Measurements from ENCODE around the gene XG.
"Not testable (repeated sequence)": the region's sequence is repeated elsewhere in the genome, so short reads cannot be mapped to it uniquely, and the experiment has no call there.

The XG gene

GRCh38 chrX:2719774-2720447, 31.9 kb upstream of the XG start:
- no peak overlapping the region for H3K18ac ChIP-seq (ENCODE audit: low read length)
- no peak overlapping the region for H4K5ac ChIP-seq (ENCODE audit: low read length)
- no peaks in the 10 kb centered on the region for H3K79me1 ChIP-seq (ENCODE audit: low read length)
- H3K23ac ChIP-seq (ENCODE audit: low read length) = no peak overlapping the region
- H2BK5ac ChIP-seq (ENCODE audit: low read length) = no peak overlapping the region
- H3K4me1 ChIP-seq (ENCODE audit: control insufficient read depth, low read depth, low read length) = peaks cover under 1% of the 10 kb centered on the region
- H2BK120ac ChIP-seq (ENCODE audit: low read depth, low read length) = no peak overlapping the region
- H3K27ac ChIP-seq (ENCODE audit: low read depth, low read length) = no peak overlapping the region
- H3K4me3 ChIP-seq (ENCODE audit: low read length) = no peak overlapping the region
- no peaks in the 10 kb centered on the region for H3K27me3 ChIP-seq (ENCODE audit: insufficient read depth, low read length, poor library complexity)
- H3K36me3 ChIP-seq (ENCODE audit: control insufficient read depth, insufficient read depth, low read length) = peaks cover 3% of the 10 kb centered on the region
- no peaks in the 10 kb centered on the region for H3K79me2 ChIP-seq (ENCODE audit: control insufficient read depth, insufficient read depth, low read length)
- no peak overlapping the region for H3K56ac ChIP-seq (ENCODE audit: low read length)
- H3K9ac ChIP-seq (ENCODE audit: low read length) = no peak overlapping the region
- no peak overlapping the region for H3K4me2 ChIP-seq (ENCODE audit: low read length)
- H2AK5ac ChIP-seq (ENCODE audit: low read length) = no peak overlapping the region
- no peak overlapping the region for H4K8ac ChIP-seq (ENCODE audit: low read depth, low read length)
- WGBS (ENCODE audit: extremely low coverage, insufficient coverage, low lambda C conversion rate) = no CpG with 5 or more reads among the region's 10 CpGs
- no peak overlapping the region for H2BK15ac ChIP-seq (replicated peaks; ENCODE audit: low read depth)
- no peak for DNase-seq
- H3K4ac ChIP-seq (ENCODE audit: low read depth, low read length) = no peak overlapping the region

- Histone ChIP-seq H3K9ac (ENCODE audit: low read length) (no peak overlapping the region), H4K8ac (ENCODE audit: low read depth, low read length) (no peak overlapping the region), H3K36me3 (ENCODE audit: control insufficient read depth, insufficient read depth, low read length) (peaks cover 5% of the 10 kb centered on the region), H3K27ac (ENCODE audit: low read depth, low read length) (no peak overlapping the region), H3K4me1 (ENCODE audit: control insufficient read depth, low read depth, low read length) (no peaks in the 10 kb centered on the region), H3K18ac (ENCODE audit: low read length) (no peak overlapping the region), H2BK5ac (ENCODE audit: low read length) (no peak overlapping the region), H3K23ac (ENCODE audit: low read length) (no peak overlapping the region), H3K4me3 (ENCODE audit: low read length) (no peak overlapping the region), H3K4ac (ENCODE audit: low read depth, low read length) (no peak overlapping the region), H4K5ac (ENCODE audit: low read length) (no peak overlapping the region), H3K56ac (ENCODE audit: low read length) (no peak overlapping the region), H2BK120ac (ENCODE audit: low read depth, low read length) (no peak overlapping the region), H3K79me2 (ENCODE audit: control insufficient read depth, insufficient read depth, low read length) (no peaks in the 10 kb centered on the region), H3K79me1 (ENCODE audit: low read length) (no peaks in the 10 kb centered on the region), H2BK15ac (replicated peaks; ENCODE audit: low read depth) (no peak overlapping the region), H3K27me3 (ENCODE audit: insufficient read depth, low read length, poor library complexity) (no peaks in the 10 kb centered on the region), H3K4me2 (ENCODE audit: low read length) (no peak overlapping the region), H2AK5ac (ENCODE audit: low read length) (no peak overlapping the region)
- DNase-seq = no peak
- WGBS (ENCODE audit: extremely low coverage, insufficient coverage, low lambda C conversion rate) = no CpG with 5 or more reads among the region's 20 CpGs
Observed at GRCh38 chrX:2723286-2723879, 28.5 kb upstream of the XG start.

DNA sequence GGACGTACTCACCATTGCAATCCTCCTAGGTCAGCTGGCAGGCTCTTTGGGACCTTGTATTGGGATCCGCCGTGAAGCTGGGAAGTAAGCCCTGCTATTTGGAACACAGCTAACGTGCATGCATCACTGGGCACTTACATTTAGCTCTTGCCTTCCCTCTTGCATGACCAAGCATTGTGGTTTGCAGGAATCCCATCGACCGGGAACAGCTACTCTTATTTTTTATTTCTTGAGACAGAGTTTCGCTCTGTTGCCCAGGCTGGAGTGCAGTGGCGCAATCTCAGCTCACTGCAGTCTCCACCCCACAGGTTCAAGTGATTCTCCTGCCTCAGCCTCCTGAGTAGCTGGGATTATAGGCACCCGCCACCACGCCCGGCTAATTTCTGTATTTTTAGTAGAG, 24.6 kb upstream of the XG start:
- not testable (repeated sequence) for H3K36me3 ChIP-seq (ENCODE audit: control insufficient read depth, insufficient read depth, low read length); H3K9ac ChIP-seq (ENCODE audit: low read length); H2BK120ac ChIP-seq (ENCODE audit: low read depth, low read length); H3K18ac ChIP-seq (ENCODE audit: low read length); H2BK5ac ChIP-seq (ENCODE audit: low read length); H2AK5ac ChIP-seq (ENCODE audit: low read length); H3K4me1 ChIP-seq (ENCODE audit: control insufficient read depth, low read depth, low read length); H3K27ac ChIP-seq (ENCODE audit: low read depth, low read length); H2BK15ac ChIP-seq (replicated peaks; ENCODE audit: low read depth); H3K23ac ChIP-seq (ENCODE audit: low read length); H3K4me2 ChIP-seq (ENCODE audit: low read length); H4K5ac ChIP-seq (ENCODE audit: low read length); H3K27me3 ChIP-seq (ENCODE audit: insufficient read depth, low read length, poor library complexity); H3K79me2 ChIP-seq (ENCODE audit: control insufficient read depth, insufficient read depth, low read length); DNase-seq; H3K79me1 ChIP-seq (ENCODE audit: low read length); H4K8ac ChIP-seq (ENCODE audit: low read depth, low read length); H3K56ac ChIP-seq (ENCODE audit: low read length); H3K4me3 ChIP-seq (ENCODE audit: low read length); H3K4ac ChIP-seq (ENCODE audit: low read depth, low read length)
- WGBS (ENCODE audit: extremely low coverage, insufficient coverage, low lambda C conversion rate) = no CpG with 5 or more reads among the region's 11 CpGs

DNA sequence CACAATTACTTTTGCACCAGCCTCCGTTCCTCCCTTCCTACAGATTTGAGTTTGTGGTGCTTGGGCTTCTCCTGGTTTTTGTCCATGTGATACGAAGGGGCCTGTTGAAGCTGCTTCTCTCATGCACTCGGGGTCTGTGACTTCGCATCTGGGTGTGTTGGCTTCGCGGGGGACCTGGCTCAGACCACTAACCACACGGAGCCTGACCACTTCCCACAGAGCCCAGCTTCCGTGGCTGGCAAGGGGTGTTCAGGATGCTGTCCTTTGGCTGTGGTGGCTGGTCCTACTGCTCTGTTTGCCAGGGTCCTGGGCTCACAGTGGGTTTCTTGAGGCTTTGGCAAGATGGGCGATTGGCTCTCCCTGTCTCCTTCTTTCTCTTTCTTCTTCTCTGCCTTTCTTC, 19.8 kb upstream of the XG start:
- H3K4me2 ChIP-seq (ENCODE audit: low read length) = no peak overlapping the region
- no CpG with 5 or more reads among the region's 9 CpGs for WGBS (ENCODE audit: extremely low coverage, insufficient coverage, low lambda C conversion rate)
- H2BK5ac ChIP-seq (ENCODE audit: low read length) = no peak overlapping the region
- no peak overlapping the region for H3K56ac ChIP-seq (ENCODE audit: low read length)
- H3K18ac ChIP-seq (ENCODE audit: low read length) = no peak overlapping the region
- no peaks in the 10 kb centered on the region for H3K4me1 ChIP-seq (ENCODE audit: control insufficient read depth, low read depth, low read length)
- no peak overlapping the region for H3K27ac ChIP-seq (ENCODE audit: low read depth, low read length)
- H4K8ac ChIP-seq (ENCODE audit: low read depth, low read length) = no peak overlapping the region
- H2AK5ac ChIP-seq (ENCODE audit: low read length) = no peak overlapping the region
- no peak overlapping the region for H3K4me3 ChIP-seq (ENCODE audit: low read length)
- no peaks in the 10 kb centered on the region for H3K36me3 ChIP-seq (ENCODE audit: control insufficient read depth, insufficient read depth, low read length)
- no peak overlapping the region for H4K5ac ChIP-seq (ENCODE audit: low read length)
- no peak overlapping the region for H2BK120ac ChIP-seq (ENCODE audit: low read depth, low read length)
- no peaks in the 10 kb centered on the region for H3K79me1 ChIP-seq (ENCODE audit: low read length)
- H2BK15ac ChIP-seq (replicated peaks; ENCODE audit: low read depth) = no peak overlapping the region
- H3K79me2 ChIP-seq (ENCODE audit: control insufficient read depth, insufficient read depth, low read length) = no peaks in the 10 kb centered on the region
- H3K23ac ChIP-seq (ENCODE audit: low read length) = no peak overlapping the region
- H3K4ac ChIP-seq (ENCODE audit: low read depth, low read length) = no peak overlapping the region
- no peak for DNase-seq
- no peaks in the 10 kb centered on the region for H3K27me3 ChIP-seq (ENCODE audit: insufficient read depth, low read length, poor library complexity)
- no peak overlapping the region for H3K9ac ChIP-seq (ENCODE audit: low read length)

DNA sequence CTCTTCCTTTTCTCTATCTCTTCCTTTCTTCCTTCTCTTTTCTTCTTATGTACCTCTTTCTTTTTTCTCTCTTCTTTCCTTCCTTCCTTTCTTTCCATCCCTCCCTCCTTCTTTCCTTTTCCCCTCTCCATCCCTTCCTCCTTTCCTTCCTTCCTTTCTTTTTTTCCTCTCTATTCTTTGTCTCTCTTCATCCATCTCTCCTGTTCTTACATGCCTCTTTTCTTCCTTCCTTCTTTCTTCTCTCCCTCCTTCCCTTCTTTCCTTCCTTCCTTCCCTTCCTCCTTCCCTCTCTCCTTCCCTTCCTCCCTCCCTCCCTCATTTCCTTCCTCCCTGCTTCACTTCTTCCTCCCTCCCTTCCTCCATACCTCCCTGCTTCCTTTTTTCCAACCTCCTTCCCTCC, 19.2 kb upstream of the XG start:
- Histone ChIP-seq H3K79me2 (ENCODE audit: control insufficient read depth, insufficient read depth, low read length) (no peaks in the 10 kb centered on the region), H3K56ac (ENCODE audit: low read length) (no peak overlapping the region), H2BK5ac (ENCODE audit: low read length) (no peak overlapping the region), H3K9ac (ENCODE audit: low read length) (no peak overlapping the region), H3K79me1 (ENCODE audit: low read length) (no peaks in the 10 kb centered on the region), H2AK5ac (ENCODE audit: low read length) (no peak overlapping the region), H3K4me3 (ENCODE audit: low read length) (no peak overlapping the region), H3K4ac (ENCODE audit: low read depth, low read length) (no peak overlapping the region), H3K18ac (ENCODE audit: low read length) (no peak overlapping the region), H3K27me3 (ENCODE audit: insufficient read depth, low read length, poor library complexity) (no peaks in the 10 kb centered on the region), H3K4me2 (ENCODE audit: low read length) (no peak overlapping the region), H2BK120ac (ENCODE audit: low read depth, low read length) (no peak overlapping the region), H4K8ac (ENCODE audit: low read depth, low read length) (no peak overlapping the region), H2BK15ac (replicated peaks; ENCODE audit: low read depth) (no peak overlapping the region), H3K27ac (ENCODE audit: low read depth, low read length) (no peak overlapping the region), H3K23ac (ENCODE audit: low read length) (no peak overlapping the region), H4K5ac (ENCODE audit: low read length) (no peak overlapping the region), H3K36me3 (ENCODE audit: control insufficient read depth, insufficient read depth, low read length) (no peaks in the 10 kb centered on the region), H3K4me1 (ENCODE audit: control insufficient read depth, low read depth, low read length) (no peaks in the 10 kb centered on the region)
- no peak for DNase-seq

GRCh38 chrX:2733286-2733685, 18.6 kb upstream of the XG start:
- WGBS (ENCODE audit: extremely low coverage, insufficient coverage, low lambda C conversion rate) = no CpG with 5 or more reads among the region's 9 CpGs
- H2BK5ac ChIP-seq (ENCODE audit: low read length) = no peak overlapping the region

More at GRCh38 chrX:2733286-2733685, 18.6 kb upstream of the XG start:
- Histone ChIP-seq H3K18ac (ENCODE audit: low read length) (no peak overlapping the region), H3K36me3 (ENCODE audit: control insufficient read depth, insufficient read depth, low read length) (no peaks in the 10 kb centered on the region), H2BK120ac (ENCODE audit: low read depth, low read length) (no peak overlapping the region), H3K79me2 (ENCODE audit: control insufficient read depth, insufficient read depth, low read length) (no peaks in the 10 kb centered on the region), H3K4me2 (ENCODE audit: low read length) (no peak overlapping the region), H3K4me3 (ENCODE audit: low read length) (no peak overlapping the region), H3K56ac (ENCODE audit: low read length) (no peak overlapping the region), H3K4me1 (ENCODE audit: control insufficient read depth, low read depth, low read length) (no peaks in the 10 kb centered on the region), H2BK15ac (replicated peaks; ENCODE audit: low read depth) (no peak overlapping the region), H3K27ac (ENCODE audit: low read depth, low read length) (no peak overlapping the region), H3K9ac (ENCODE audit: low read length) (no peak overlapping the region), H3K27me3 (ENCODE audit: insufficient read depth, low read length, poor library complexity) (no peaks in the 10 kb centered on the region), H4K5ac (ENCODE audit: low read length) (no peak overlapping the region), H3K4ac (ENCODE audit: low read depth, low read length) (no peak overlapping the region), H3K23ac (ENCODE audit: low read length) (no peak overlapping the region), H3K79me1 (ENCODE audit: low read length) (no peaks in the 10 kb centered on the region), H2AK5ac (ENCODE audit: low read length) (no peak overlapping the region), H4K8ac (ENCODE audit: low read depth, low read length) (no peak overlapping the region)
- DNase-seq = no peak
